HuH-7 (cell line): ENCODE results near the gene ASPRV1.
"Not testable (repeated sequence)": the region's sequence is repeated elsewhere in the genome, so short reads cannot be mapped to it uniquely, and the experiment has no call there.

Experiments
- DNase-seq: peaks from one replicate; pipeline ENCODE4 v3.0.0; 2011; ENCODE audit warnings: low spot score

The ASPRV1 gene

DNA sequence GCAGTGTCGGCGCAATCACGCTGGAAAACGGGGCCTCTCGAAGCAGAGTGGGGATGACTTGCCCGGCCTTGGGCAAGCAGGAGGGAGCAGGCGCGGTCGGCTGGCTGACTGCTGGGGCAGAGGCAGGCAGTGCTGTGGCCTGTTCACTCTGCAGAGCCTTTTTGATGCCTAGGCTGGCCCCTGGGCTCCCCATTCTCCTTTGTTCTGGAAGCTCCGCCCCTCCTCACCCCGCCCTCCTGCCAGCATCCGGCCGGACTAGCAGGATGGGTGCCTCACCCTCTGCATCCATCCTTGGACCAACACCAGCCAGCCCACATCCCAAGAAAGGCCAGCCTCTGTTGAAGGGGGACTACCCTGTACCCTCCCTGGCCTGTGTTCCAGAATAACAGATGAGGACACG is at the start of gene ASPRV1:
Gene ASPRV1 (minus strand): TSS at position 136 of the 400 bp plus-strand sequence. CDS start 195 bp downstream, outside the sequence.
- DNase-seq: no peak

DNA sequence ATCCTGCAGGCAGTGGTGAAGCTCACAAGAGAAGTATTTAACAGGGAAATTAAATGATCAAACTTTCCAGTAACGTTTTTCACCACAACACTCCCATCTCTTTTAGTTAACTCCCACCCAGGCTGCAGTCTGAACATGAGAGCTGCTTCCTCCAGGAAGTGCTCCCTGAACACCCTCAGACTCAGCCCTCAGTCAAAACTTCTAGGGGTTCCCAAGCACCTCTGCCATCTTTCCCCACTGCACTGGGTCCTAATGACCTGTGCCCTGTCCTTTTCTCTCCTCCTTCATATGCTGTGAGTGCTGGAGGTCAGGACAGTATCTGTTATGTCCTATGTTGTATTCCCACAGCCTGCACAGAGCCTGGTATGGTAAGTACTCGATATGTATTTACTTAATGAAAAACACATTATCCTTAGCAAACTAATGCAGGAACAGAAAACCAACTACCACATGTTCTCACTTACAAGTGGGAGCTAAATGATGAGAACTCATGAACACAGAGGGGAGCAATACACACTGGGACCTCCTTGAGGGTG is 49.2 kb upstream of the ASPRV1 start:
- DNase-seq: no peak

- DNase-seq: no peak
These were observed 48.5 kb upstream of the ASPRV1 start for GRCh38 chr2:70009762-70010575.

DNA sequence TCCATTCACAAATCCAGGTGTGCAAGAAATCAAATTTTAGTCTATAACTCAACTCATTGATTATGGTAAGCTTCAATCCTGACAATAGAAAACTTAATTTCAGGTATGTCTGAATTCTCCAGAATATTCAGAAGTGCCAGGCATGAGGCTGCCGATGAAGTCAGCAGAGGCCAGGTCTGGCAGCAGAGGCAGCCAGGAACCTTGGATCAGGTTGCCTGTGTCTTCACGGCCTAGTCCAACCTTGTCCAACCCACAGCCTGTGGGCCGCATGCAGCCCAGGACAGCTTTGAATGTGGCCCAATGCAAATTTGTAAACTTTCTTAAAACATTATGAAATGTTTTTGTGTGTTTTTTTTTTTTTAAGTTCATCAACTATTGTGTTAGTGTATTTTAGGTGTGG is 46.9 kb upstream of the ASPRV1 start:
- no peak for DNase-seq

DNA sequence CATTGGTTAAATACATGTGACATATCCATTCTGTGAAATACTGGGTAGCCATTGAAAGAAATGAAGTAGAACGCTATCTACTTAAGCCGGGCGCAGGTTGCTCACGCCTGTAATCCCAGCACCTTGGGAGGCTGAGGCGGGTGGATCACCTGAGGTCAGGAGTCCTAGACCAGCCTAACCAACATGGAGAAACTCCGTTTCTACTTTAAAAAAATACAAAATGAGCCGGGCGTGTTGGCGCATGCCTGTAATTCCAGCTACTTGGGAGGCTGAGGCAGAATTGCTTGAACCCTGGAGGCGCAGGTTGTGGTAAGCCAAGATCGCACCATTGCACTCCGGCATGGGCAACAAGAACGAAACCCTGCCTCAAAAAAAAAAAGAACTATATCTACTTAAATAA is 45.7 kb upstream of the ASPRV1 start:
- no peak for DNase-seq

GRCh38 chr2:70006447-70006784 is 45.0 kb upstream of the ASPRV1 start:
- DNase-seq: no peak

DNA sequence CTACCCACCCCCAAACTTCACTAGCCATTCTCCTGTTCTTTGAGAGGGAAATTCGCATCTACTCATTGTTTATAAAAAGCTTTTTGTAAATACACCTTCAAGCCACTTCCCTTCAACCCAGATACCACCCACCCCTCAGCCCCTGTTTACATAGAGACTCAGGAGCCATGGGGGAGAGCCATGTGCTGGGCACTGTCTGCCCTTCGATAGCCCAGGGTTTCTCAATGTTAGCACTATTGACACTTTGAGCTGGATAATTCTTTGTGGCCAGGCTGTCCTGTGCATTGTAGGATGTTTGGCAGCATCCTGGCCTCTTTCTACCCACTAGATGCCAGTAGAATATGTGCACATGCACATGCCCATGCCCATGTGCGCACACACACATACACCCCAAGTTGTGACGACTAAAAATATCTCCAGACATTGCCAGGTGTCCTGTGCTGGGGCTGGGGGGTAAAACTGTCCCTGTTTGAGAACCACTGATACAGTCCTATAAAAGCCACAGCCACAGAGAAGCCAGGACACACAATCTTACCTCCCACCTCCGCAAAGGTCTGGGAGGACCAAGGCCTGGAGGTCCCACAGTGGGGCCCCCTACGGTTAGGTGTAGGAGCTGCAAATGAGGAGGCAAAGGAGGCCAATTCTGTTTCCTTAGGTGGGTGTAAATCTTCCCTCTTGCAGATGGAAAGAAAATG is 44.5 kb upstream of the ASPRV1 start:
- no peak for DNase-seq

DNA sequence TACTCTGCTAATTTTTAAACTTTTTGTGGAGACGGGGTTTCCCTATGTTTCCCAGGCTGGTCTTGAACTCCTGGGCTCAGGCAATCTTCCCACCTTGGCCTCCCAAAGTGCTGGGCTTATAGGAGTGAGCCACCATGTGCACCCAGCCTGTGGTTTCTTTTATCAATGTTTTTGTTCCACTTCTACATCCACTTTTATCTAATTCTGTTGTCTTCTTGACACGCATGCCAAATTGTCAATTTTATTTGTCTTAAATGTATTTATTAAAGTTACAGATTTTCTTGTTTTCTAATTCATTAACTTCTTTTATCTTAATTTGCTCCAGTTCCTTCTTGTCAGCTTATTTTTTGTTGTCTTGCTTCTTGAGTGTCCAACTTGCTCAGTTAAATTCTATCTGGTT is 43.8 kb upstream of the ASPRV1 start:
- DNase-seq: no peak

GRCh38 chr2:70003093-70003830 is 41.8 kb upstream of the ASPRV1 start:
- no peak for DNase-seq

DNA sequence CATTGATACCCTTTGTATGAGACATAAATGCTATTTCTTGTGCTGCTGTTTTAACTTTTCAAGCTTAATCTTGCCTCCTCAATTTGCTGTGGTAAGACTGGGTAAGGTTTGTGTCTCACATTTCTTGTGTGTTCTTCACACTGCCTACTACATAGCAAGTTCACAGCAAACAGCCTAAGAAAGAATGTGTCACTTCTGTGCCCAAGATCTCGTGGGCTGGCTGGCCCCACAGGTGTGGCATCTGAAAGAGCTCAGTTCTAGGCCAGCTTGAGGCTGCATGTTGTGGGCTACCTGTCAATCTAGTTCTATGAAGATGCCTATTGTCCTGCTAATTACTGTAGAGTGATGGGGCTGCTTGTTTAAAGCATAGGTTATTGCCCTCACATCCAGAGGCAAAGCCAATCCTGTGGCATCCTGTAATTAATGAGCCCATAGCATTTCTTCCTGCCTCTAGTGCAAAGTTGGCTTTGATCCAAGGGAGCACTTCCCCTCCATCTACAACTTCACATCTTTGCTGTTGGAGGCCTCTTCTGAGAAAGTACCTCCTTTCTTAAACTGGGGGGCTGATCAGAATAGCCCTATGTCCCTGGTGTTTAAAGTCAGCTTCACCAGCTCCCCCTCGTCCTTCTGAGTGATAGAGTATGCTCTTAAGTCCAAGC is 40.9 kb upstream of the ASPRV1 start:
- no peak for DNase-seq

DNA sequence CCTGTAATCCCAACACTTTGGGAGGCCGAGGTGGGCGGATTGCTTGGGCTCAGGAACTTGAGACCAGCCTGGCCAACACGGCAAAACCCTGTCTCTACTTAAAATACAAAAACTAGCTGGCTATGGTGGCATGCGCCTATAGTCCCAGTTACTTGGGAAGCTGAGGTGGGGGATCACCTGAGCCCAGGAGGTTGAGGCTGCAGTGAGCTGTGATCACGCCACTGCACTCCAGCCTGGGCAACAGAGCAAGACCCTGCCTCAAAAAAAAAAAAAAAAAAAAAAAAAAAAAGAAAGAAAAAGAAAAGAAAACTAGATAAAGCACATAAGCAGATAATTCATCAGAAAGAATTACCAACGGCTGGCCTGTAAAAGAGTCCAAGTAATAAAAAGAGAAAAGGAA is 39.1 kb upstream of the ASPRV1 start:
- not testable (repeated sequence) for DNase-seq

GRCh38 chr2:69998761-69999160 is 37.3 kb upstream of the ASPRV1 start:
- no peak for DNase-seq

DNA sequence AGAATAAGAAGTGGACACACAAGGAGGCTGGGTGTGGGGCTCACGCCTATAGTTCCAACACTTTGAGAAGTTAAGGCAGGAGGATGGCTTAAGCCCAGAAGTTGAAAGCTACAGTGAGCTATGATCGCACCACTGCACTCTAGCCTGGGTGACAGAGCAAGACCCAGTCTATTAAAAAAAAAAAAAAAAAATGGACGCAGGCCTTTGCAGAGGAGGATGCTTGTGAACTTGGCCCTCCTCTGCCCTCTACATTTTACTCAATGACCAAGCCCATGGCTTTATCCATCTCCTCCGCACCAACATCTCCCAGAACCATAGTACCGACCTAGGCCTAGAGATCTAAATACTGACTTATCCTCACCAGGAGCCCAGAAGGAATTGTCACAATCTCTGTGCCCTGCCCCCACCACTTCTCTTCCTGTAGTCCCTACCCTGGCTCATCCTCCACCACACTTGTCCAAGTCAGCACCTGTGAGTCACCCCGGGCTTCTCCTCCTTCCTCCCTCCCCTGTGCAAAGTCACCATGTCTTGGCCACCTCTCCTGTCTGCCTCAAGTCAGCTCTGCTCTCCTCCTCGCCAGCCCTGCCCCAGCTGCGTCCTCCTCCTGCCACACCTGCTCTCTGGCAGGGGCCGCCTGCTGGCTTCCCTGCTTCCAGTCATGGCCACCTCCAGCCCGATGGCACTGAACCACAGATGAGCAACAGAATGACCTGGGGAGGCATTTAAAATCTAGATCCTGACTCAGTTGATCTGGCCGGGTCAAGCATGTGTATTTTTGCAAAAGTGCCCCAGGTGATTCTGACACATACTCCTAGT is 35.8 kb upstream of the ASPRV1 start:
- DNase-seq: no peak

DNA sequence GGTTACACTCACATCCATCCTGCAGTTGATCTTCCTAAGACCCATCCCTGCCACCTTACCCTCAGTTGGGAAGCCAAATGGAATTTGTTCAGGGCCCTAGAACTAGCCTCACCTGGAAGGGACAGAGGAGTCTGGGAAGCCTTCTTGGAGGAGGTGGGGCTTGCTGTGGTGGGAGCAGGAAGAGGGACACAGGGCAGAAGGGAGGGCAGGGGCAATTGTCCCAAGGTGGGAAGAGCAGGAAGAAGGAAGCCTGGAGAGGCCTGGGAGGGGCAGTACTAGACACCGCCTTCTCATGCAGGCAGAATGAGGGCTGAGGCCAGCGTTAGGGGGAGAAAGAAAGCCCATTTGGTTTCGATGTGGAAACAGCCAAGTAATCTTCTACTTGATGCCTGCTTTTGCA is 34.1 kb upstream of the ASPRV1 start:
- DNase-seq: no peak

DNA sequence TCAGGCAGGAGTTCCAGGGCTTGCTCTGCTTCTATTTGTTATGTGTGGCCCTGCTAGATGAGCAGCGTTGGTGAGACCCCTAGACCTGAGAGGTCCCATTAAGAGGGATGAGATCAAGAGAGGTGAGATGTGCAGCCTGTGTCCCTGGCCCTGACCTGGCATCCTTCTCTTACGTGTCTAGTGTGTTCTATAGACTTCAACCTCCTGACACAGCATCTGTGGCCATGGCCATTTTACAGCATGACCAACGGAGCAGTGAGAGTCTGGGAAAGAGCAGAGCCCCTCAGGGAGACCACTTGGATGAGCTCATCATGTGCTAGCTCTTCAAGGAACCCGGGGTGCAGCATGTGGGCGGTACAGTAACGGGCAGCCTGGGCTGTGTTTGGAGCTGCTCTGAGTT is 32.7 kb upstream of the ASPRV1 start:
- DNase-seq: no peak

DNA sequence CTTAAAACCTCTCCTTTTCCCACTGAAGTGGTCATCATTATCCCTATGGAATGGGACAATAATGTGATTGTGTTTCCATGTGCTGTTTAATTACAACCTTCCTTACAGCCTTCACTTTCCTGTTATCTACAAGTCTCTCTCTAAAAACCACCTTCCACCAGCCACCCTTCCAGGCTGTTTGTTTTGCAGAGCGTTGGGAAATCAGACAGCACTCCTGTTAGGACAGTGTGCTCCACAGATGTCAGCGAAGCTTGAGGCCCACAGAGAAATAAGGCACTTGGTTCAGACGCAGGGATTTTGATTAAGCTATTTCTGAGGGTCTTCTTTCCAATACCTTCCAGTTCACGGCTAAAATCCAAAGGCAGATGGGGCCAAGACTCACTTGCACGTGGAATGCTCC is 32.3 kb upstream of the ASPRV1 start:
- DNase-seq: no peak

- DNase-seq: no peak
These were observed 31.7 kb upstream of the ASPRV1 start for GRCh38 chr2:69993048-69993565.

DNA sequence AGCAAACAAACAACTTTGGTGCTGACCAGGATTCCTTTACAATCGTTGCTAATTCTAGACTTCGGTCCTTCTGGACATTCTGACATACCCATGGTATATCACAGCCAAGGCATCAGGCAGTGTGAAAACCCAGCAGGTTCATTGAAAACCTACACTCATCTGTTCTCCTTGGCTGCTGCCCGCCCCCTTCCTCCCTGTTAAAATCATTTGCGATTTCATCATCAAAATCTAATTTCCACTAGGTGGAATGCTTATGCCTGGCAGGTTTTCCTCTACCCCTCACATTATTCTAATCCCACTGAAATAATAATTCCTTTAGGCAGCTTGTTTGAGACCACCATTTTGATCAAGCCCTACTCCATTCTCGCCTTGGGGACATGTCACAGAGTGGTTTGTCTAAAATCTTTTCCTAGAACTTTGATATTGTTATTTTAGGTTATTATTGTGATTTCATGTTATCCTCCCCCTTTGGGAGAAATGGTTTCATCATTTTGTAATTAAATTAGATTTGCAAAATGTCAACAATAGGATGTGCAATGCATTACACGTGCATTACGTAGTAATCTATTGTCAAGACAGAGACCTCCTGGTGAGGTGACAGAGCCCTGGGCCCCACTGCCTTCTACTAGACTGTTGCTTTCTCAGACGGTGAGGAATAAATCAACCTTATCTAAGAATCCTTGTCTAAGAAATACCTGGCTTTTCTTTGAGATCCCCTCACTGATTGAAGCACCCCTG is 31.0 kb upstream of the ASPRV1 start:
- no peak for DNase-seq

GRCh38 chr2:69989441-69990105 is 28.1 kb upstream of the ASPRV1 start:
- no peak for DNase-seq

DNA sequence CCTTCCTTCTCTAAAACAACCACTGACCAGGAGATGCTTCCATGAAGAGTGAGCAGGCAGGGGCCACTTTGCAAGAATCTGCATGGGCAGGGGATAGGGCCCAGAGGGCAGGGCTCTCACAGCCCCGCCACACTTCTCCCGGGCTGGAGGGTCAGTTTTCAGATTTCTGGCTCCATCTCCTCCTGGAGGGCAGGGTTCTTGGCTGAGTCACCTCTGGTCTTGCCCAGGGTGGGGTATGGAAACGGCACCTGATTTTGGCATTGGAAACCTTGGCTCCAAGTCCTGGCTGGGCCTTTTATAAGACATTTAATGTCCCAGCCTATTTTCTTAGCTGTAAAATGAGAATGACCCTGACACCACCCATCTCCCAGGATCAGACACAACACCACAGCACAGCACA is 27.6 kb upstream of the ASPRV1 start:
- no peak for DNase-seq
